ENCODE results near the gene DNAJC10.
"Not testable (repeated sequence)": the region's sequence is repeated elsewhere in the genome, so short reads cannot be mapped to it uniquely, and the experiment has no call there.

The DNAJC10 gene

GRCh38 chr2:182715892-182716649 lies at the start of gene DNAJC10:
Gene DNAJC10 (plus strand): TSS chr2:182716257. CDS start chr2:182718087, 1,830 bp downstream.
- DNase-seq (ENCODE audit: low read depth in 3 of 3, low spot score in 1 of 3), result peak; percentile 63 to 80 (median 64)

GRCh38 chr2:182666674-182667314 lies 49.3 kb upstream of the DNAJC10 start:
- no peak for DNase-seq (ENCODE audit: low read depth in 3 of 3, low spot score in 1 of 3)

- no peak for DNase-seq (ENCODE audit: low read depth in 3 of 3, low spot score in 1 of 3)
These were observed 48.8 kb upstream of the DNAJC10 start for GRCh38 chr2:182667315-182667695.

- DNase-seq (ENCODE audit: low read depth in 3 of 3, low spot score in 1 of 3), result no peak
These were observed 47.4 kb upstream of the DNAJC10 start for GRCh38 chr2:182668671-182669070.

GRCh38 chr2:182672466-182673165 lies 43.4 kb upstream of the DNAJC10 start:
- DNase-seq (ENCODE audit: low read depth in 3 of 3, low spot score in 1 of 3), result no peak

- DNase-seq (ENCODE audit: low read depth in 3 of 3, low spot score in 1 of 3), result no peak
These were observed 35.2 kb upstream of the DNAJC10 start for GRCh38 chr2:182680837-182681236.

- DNase-seq (ENCODE audit: low read depth in 3 of 3, low spot score in 1 of 3), result no peak
These were observed 33.8 kb upstream of the DNAJC10 start for GRCh38 chr2:182682210-182682609.

GRCh38 chr2:182685559-182685958 lies 30.5 kb upstream of the DNAJC10 start:
- no peak for DNase-seq (ENCODE audit: low read depth in 3 of 3, low spot score in 1 of 3)

GRCh38 chr2:182686763-182687162 lies 29.3 kb upstream of the DNAJC10 start:
- not testable (repeated sequence) for DNase-seq (ENCODE audit: low read depth in 3 of 3, low spot score in 1 of 3)

- DNase-seq (ENCODE audit: low read depth in 3 of 3, low spot score in 1 of 3), result no peak
These were observed 21.9 kb upstream of the DNAJC10 start for GRCh38 chr2:182694189-182694588.

GRCh38 chr2:182695776-182696175 lies 20.3 kb upstream of the DNAJC10 start:
- no peak for DNase-seq (ENCODE audit: low read depth in 3 of 3, low spot score in 1 of 3)

- DNase-seq (ENCODE audit: low read depth in 3 of 3, low spot score in 1 of 3), result no peak
These were observed 17.4 kb upstream of the DNAJC10 start for GRCh38 chr2:182698671-182699070.

- DNase-seq (ENCODE audit: low read depth in 3 of 3, low spot score in 1 of 3), result no peak
These were observed 10.3 kb upstream of the DNAJC10 start for GRCh38 chr2:182705761-182706160.

GRCh38 chr2:182706751-182707150 lies 9.3 kb upstream of the DNAJC10 start:
- DNase-seq (ENCODE audit: low read depth in 3 of 3, low spot score in 1 of 3), result no peak

GRCh38 chr2:182713601-182714000 lies 2.5 kb upstream of the DNAJC10 start:
- DNase-seq (ENCODE audit: low read depth in 3 of 3, low spot score in 1 of 3), result no peak

GRCh38 chr2:182715121-182715891 lies 751 bp upstream of the DNAJC10 start:
- no peak for DNase-seq (ENCODE audit: low read depth in 3 of 3, low spot score in 1 of 3)

- no peak for DNase-seq (ENCODE audit: low read depth in 3 of 3, low spot score in 1 of 3)
These were observed 558 bp downstream of the DNAJC10 start for GRCh38 chr2:182716650-182716979.

GRCh38 chr2:182717416-182717815 lies 1.4 kb downstream of the DNAJC10 start:
- DNase-seq (ENCODE audit: low read depth in 3 of 3, low spot score in 1 of 3), result no peak

GRCh38 chr2:182717816-182718215 lies 1.8 kb downstream of the DNAJC10 start:
- DNase-seq (ENCODE audit: low read depth in 3 of 3, low spot score in 1 of 3), result no peak

- DNase-seq (ENCODE audit: low read depth in 3 of 3, low spot score in 1 of 3), result no peak
These were observed 2.4 kb downstream of the DNAJC10 start for GRCh38 chr2:182718459-182718858.

- not testable (repeated sequence) for DNase-seq (ENCODE audit: low read depth in 3 of 3, low spot score in 1 of 3)
These were observed 3.1 kb downstream of the DNAJC10 start for GRCh38 chr2:182719116-182719515.

Measured in stimulated activated CD4-positive, alpha-beta T cell treated with anti-CD3 and anti-CD28 coated beads, TNF-alpha, amount 100 ng/mL, for 1 hour (primary cell).